WTC11 (cell line): ENCODE data around the gene KCNIP4. TPM values are rescaled to one million over a fixed set of nuclear protein-coding genes. Genes with fewer than 3 reads are reported as not detected.

Experiments used
- ATAC-seq: fragments of 200-7000 bp; cut with Tn5 transposase; 2 replicates; pipeline ENCODE4 v1.10.0; 2021; ENCODE audit warnings: mild to moderate bottlenecking, moderate library complexity
- CTCF ChIA-PET: fragments of 300-600 bp; sonication (Branson Sonifier 250); formaldehyde crosslinking; loops from one replicate; lab custom pipeline; 2021; ENCODE audit warnings: antibody characterized with exemption; lab: Charles Lee
- POLR2A ChIA-PET: fragments of 350-600 bp; sonication (Branson Sonifier 250); formaldehyde crosslinking; loops from one replicate; lab custom pipeline; 2021; ENCODE audit warnings: antibody characterized with exemption; lab: Charles Lee
- DNase-seq: peaks from one replicate; pipeline ENCODE4 v3.0.0; 2021; ENCODE audit warnings: low spot score
- H3K27ac Mint-ChIP-seq: 2 replicates; pipeline ENCODE4 v1.8.0; 2021; ENCODE audit warnings: mixed read lengths
- H3K27me3 Mint-ChIP-seq: 2 replicates; pipeline ENCODE4 v1.8.0; 2021; ENCODE audit warnings: low read depth, mild to moderate bottlenecking, moderate library complexity, mixed read lengths
- H3K36me3 Mint-ChIP-seq: 2 replicates; pipeline ENCODE4 v1.8.0; 2021; ENCODE audit warnings: mixed read lengths
- H3K4me1 Mint-ChIP-seq: 2 replicates; pipeline ENCODE4 v1.8.0; 2022; ENCODE audit warnings: mixed read lengths
- H3K4me3 Mint-ChIP-seq: 2 replicates; pipeline ENCODE4 v1.8.0; 2021; ENCODE audit warnings: mild to moderate bottlenecking, moderate library complexity, mixed read lengths
- H3K9me3 Mint-ChIP-seq: 2 replicates; pipeline ENCODE4 v1.8.0; 2021; ENCODE audit warnings: mixed read lengths
- AR ChIP-seq: fragments of 250-450 bp; sonication (Bioruptor Pico); IDR thresholded peaks from 2 replicates; pipeline ENCODE4 v1.9.0; 2021; ENCODE audit warnings: mild to moderate bottlenecking
- GABPB1 ChIP-seq: sonication (generic); formaldehyde crosslinking; IDR thresholded peaks from 2 replicates; pipeline ENCODE4 v1.8.1; 2023; ENCODE audit warnings: mild to moderate bottlenecking, missing genetic modification reagents
- JAZF1 ChIP-seq: fragments of 250-450 bp; sonication (Bioruptor Pico); IDR thresholded peaks from 2 replicates; pipeline ENCODE4 v1.9.0; 2021; ENCODE audit warnings: moderate library complexity, mild to moderate bottlenecking, inconsistent platforms
- NFYB ChIP-seq: sonication (generic); formaldehyde crosslinking; conservative IDR thresholded peaks from 2 replicates; pipeline ENCODE4 v1.8.0; 2022; ENCODE audit warnings: low read depth, missing genetic modification reagents
- RELA ChIP-seq: sonication (generic); formaldehyde crosslinking; IDR thresholded peaks from 2 replicates; pipeline ENCODE4 v1.8.1; 2022; ENCODE audit warnings: missing genetic modification reagents, mild to moderate bottlenecking, borderline replicate concordance
- TP53 ChIP-seq: sonication (generic); formaldehyde crosslinking; IDR thresholded peaks from 2 replicates; pipeline ENCODE4 v1.8.1; 2023; ENCODE audit warnings: mild to moderate bottlenecking, missing genetic modification reagents
- USF1 ChIP-seq: sonication (generic); formaldehyde crosslinking; IDR thresholded peaks from 2 replicates; pipeline ENCODE4 v1.8.0; 2022; ENCODE audit warnings: mild to moderate bottlenecking, missing genetic modification reagents
- ZNF121 ChIP-seq: sonication (generic); formaldehyde crosslinking; IDR thresholded peaks from 2 replicates; pipeline ENCODE4 v1.8.0; 2023; ENCODE audit warnings: missing genetic modification reagents
- ZNF219 ChIP-seq: sonication (generic); formaldehyde crosslinking; IDR thresholded peaks from 2 replicates; pipeline ENCODE4 v1.8.0; 2023; ENCODE audit warnings: missing genetic modification reagents, mild to moderate bottlenecking, borderline replicate concordance
- ZNF396 ChIP-seq: fragments of 250-450 bp; sonication (Bioruptor Pico); IDR thresholded peaks from 2 replicates; pipeline ENCODE4 v1.8.0; 2021; ENCODE audit warnings: mild to moderate bottlenecking, moderate library complexity, borderline replicate concordance
- ZNF416 ChIP-seq: fragments of 250-450 bp; sonication (Bioruptor Pico); IDR thresholded peaks from 2 replicates; pipeline ENCODE4 v1.9.0; 2021; ENCODE audit warnings: mild to moderate bottlenecking, inconsistent platforms
- ZNF423 ChIP-seq: fragments of 250-450 bp; sonication (Bioruptor Pico); IDR thresholded peaks from 2 replicates; pipeline ENCODE4 v2.1.2; 2022; ENCODE audit warnings: mild to moderate bottlenecking, moderate library complexity
- ZNF512 ChIP-seq: sonication (generic); formaldehyde crosslinking; IDR thresholded peaks from 2 replicates; pipeline ENCODE4 v1.8.1; 2022; ENCODE audit warnings: missing genetic modification reagents, borderline replicate concordance
- total RNA-seq: library from RNA; stranded (reverse); gene quantifications from 3 replicates; pipeline ENCODE4 v1.2.3, GENCODE V29; 2021
- TF ChIP-seq, protein P1 (sequence below): sonication (generic); formaldehyde crosslinking; IDR thresholded peaks from 2 replicates; pipeline ENCODE4 v1.8.0; 2022; ENCODE audit warnings: mild to moderate bottlenecking, missing genetic modification reagents
- TF ChIP-seq, protein P2 (sequence below): fragments of 250-450 bp; sonication (Bioruptor Pico); IDR thresholded peaks from 2 replicates; pipeline ENCODE4 v2.1.2; 2022; ENCODE audit warnings: mild to moderate bottlenecking, moderate library complexity
- TF ChIP-seq, protein P3 (sequence below): sonication (generic); formaldehyde crosslinking; IDR thresholded peaks from 2 replicates; pipeline ENCODE4 v1.8.1; 2022; ENCODE audit warnings: low read depth, missing genetic modification reagents, borderline replicate concordance

The KCNIP4 gene
- total RNA-seq, 1 experiment from 2014 or later = not detected

- ATAC-seq = peak; percentile 74
- Mint-ChIP-seq H3K4me1 (peaks cover 27% of the 10 kb centered on the region), H3K27ac (no peak overlapping the region), H3K36me3 (no peaks in the 10 kb centered on the region), H3K9me3 (peaks cover 6% of the 10 kb centered on the region), H3K27me3 (peaks cover 26% of the 10 kb centered on the region), H3K4me3 (peak overlapping the region; percentile 66)
- TF ChIP-seq, protein P1, sequence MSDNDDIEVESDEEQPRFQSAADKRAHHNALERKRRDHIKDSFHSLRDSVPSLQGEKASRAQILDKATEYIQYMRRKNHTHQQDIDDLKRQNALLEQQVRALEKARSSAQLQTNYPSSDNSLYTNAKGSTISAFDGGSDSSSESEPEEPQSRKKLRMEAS (CRISPR knock-in tag) = peak; percentile 18; the same call in 1 of the 2 replicates
- TF ChIP-seq ZNF423 (CRISPR knock-in tag) (peak; percentile 62; the same call in 1 of the 2 replicates), ZNF512 (no peak), RELA (CRISPR knock-in tag) (no peak)
- ChIA-PET CTCF (interaction anchor here (1.0 to 1.7 kb wide), 2 partner anchors 211 to 224 kb away, joined by 3 to 14 read pairs; no protein-coding TSS in a partner anchor), POLR2A (no interaction called here)
- peak; percentile 59 for DNase-seq
Observed at GRCh38 chr4:20983763-20984575, 964.6 kb downstream of the KCNIP4 start.

- DNase-seq = no peak
- POLR2A ChIA-PET = no interaction called here
- H3K36me3 Mint-ChIP-seq = no peaks in the 10 kb centered on the region
- CTCF ChIA-PET = no interaction called here
- no peak for ATAC-seq
- H3K9me3 Mint-ChIP-seq = peaks cover 6% of the 10 kb centered on the region
- H3K27ac Mint-ChIP-seq = no peak overlapping the region
- peaks cover 26% of the 10 kb centered on the region for H3K27me3 Mint-ChIP-seq
- TF ChIP-seq ZNF219 = no peak
- TF ChIP-seq, all 79 proteins: peak for 0
- Mint-ChIP-seq H3K4me1 (peaks cover 22% of the 10 kb centered on the region), H3K4me3 (no peak overlapping the region)
Observed at GRCh38 chr4:20982544-20982943, 966.0 kb downstream of the KCNIP4 start.

- TF ChIP-seq, protein P2, sequence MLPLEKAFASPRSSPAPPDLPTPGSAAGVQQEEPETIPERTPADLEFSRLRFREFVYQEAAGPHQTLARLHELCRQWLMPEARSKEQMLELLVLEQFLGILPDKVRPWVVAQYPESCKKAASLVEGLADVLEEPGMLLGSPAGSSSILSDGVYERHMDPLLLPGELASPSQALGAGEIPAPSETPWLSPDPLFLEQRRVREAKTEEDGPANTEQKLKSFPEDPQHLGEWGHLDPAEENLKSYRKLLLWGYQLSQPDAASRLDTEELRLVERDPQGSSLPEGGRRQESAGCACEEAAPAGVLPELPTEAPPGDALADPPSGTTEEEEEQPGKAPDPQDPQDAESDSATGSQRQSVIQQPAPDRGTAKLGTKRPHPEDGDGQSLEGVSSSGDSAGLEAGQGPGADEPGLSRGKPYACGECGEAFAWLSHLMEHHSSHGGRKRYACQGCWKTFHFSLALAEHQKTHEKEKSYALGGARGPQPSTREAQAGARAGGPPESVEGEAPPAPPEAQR (CRISPR knock-in tag) = no peak
- no peak for TF ChIP-seq USF1 (CRISPR knock-in tag)
- TF ChIP-seq ZNF396 (CRISPR knock-in tag) = no peak
- no peak for TF ChIP-seq GABPB1 (CRISPR knock-in tag)
- TF ChIP-seq AR (CRISPR knock-in tag) = no peak
- no peak for TF ChIP-seq ZNF219
- no peak for TF ChIP-seq JAZF1 (CRISPR knock-in tag)
- no peak for TF ChIP-seq NFYB (CRISPR knock-in tag)
- no peak for TF ChIP-seq ZNF416
- TF ChIP-seq, protein P3, sequence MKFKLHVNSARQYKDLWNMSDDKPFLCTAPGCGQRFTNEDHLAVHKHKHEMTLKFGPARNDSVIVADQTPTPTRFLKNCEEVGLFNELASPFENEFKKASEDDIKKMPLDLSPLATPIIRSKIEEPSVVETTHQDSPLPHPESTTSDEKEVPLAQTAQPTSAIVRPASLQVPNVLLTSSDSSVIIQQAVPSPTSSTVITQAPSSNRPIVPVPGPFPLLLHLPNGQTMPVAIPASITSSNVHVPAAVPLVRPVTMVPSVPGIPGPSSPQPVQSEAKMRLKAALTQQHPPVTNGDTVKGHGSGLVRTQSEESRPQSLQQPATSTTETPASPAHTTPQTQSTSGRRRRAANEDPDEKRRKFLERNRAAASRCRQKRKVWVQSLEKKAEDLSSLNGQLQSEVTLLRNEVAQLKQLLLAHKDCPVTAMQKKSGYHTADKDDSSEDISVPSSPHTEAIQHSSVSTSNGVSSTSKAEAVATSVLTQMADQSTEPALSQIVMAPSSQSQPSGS (CRISPR knock-in tag) = no peak
- TF ChIP-seq TP53 = no peak
- no peak for TF ChIP-seq ZNF121 (CRISPR knock-in tag)
- peaks cover 2% of the 10 kb centered on the region; the same call in 1 of the 2 replicates for H3K27me3 Mint-ChIP-seq
- H3K4me1 Mint-ChIP-seq = no peaks in the 10 kb centered on the region
- ChIA-PET POLR2A (no interaction called here), CTCF (no interaction called here)
- DNase-seq = no peak
- no peaks in the 10 kb centered on the region for H3K36me3 Mint-ChIP-seq
- no peak overlapping the region for H3K4me3 Mint-ChIP-seq
- no peaks in the 10 kb centered on the region for H3K9me3 Mint-ChIP-seq
- H3K27ac Mint-ChIP-seq = no peak overlapping the region
- no peak for ATAC-seq
Observed at GRCh38 chr4:20960291-20960690, 988.3 kb downstream of the KCNIP4 start.
